Caco-2 (cell line): ENCODE data around the gene C19orf53. TPM values are rescaled to one million over a fixed set of nuclear protein-coding genes. Genes with fewer than 3 reads are reported as not detected.
"Not testable (repeated sequence)": the region's sequence is repeated elsewhere in the genome, so short reads cannot be mapped to it uniquely, and the experiment has no call there.

Experiments
- BruUV-seq: library from RNA; stranded (reverse); fragments of 400-500 nt; replicated peaks from 2 replicates; lab custom pipeline; 2021; lab: Mats Ljungman, UMichigan
- CTCF ChIA-PET: fragments of 300-600 bp; sonication (Branson Sonifier 250); formaldehyde crosslinking; loops from one replicate; lab custom pipeline; 2022; ENCODE audit warnings: antibody characterized with exemption; lab: Charles Lee
- POLR2A ChIA-PET: fragments of 300-600 bp; sonication (Branson Sonifier 250); formaldehyde crosslinking; loops from one replicate; lab custom pipeline; 2022; ENCODE audit warnings: antibody characterized with exemption; lab: Charles Lee
- DNase-seq, 2 experiments: peaks; one replicate each; pipeline versions ENCODE4 v3.0.0 to v3.0.0-alpha.2; 2020 to 2022
- H3K27me3 ChIP-seq: replicated peaks from 2 replicates; pipeline ENCODE4 v1.6.0; 2011; ENCODE audit warnings: low read length; ENCODE audit not compliant: control insufficient read depth, insufficient read depth
- H3K36me3 ChIP-seq: 2 replicates; pipeline ENCODE4 v1.5.1; 2011; ENCODE audit warnings: low read length; ENCODE audit not compliant: control insufficient read depth, insufficient read depth
- H3K4me1 ChIP-seq: fragments of 250-450 bp; sonication (Bioruptor Pico); 2 replicates; pipeline ENCODE4 v1.5.1; 2020; ENCODE audit warnings: mild to moderate bottlenecking
- H3K4me3 ChIP-seq: 2 replicates; pipeline ENCODE4 v1.5.1; 2011; ENCODE audit warnings: low read depth, mild to moderate bottlenecking, control low read depth, low read length
- H3K9me3 ChIP-seq: fragments of 250-450 bp; sonication (Bioruptor Pico); 2 replicates; pipeline ENCODE4 v1.5.1; 2020; ENCODE audit warnings: mild to moderate bottlenecking, moderate library complexity
- H3K27ac Mint-ChIP-seq: one replicate; pipeline ENCODE4 v1.8.0; 2022; ENCODE audit warnings: mixed read lengths; ENCODE audit not compliant: unreplicated experiment
- H3K27me3 Mint-ChIP-seq: one replicate; pipeline ENCODE4 v1.8.0; 2022; ENCODE audit warnings: mixed read lengths; ENCODE audit not compliant: insufficient read depth, unreplicated experiment
- H3K36me3 Mint-ChIP-seq: one replicate; pipeline ENCODE4 v1.8.0; 2022; ENCODE audit warnings: mild to moderate bottlenecking, mixed read lengths; ENCODE audit not compliant: insufficient read depth, unreplicated experiment
- H3K4me1 Mint-ChIP-seq: one replicate; pipeline ENCODE4 v1.8.0; 2022; ENCODE audit warnings: low read depth, mixed read lengths; ENCODE audit not compliant: unreplicated experiment
- H3K4me3 Mint-ChIP-seq: one replicate; pipeline ENCODE4 v1.8.0; 2022; ENCODE audit warnings: mild to moderate bottlenecking, moderate library complexity, mixed read lengths; ENCODE audit not compliant: unreplicated experiment
- H3K9me3 Mint-ChIP-seq: one replicate; pipeline ENCODE4 v1.8.0; 2022; ENCODE audit warnings: mixed read lengths; ENCODE audit not compliant: unreplicated experiment
- CTCF ChIP-seq, 2 experiments: fragments of 200-600 bp in 1 of 2; IDR thresholded peaks; 1 replicate in 1 of 2; 2 replicates in 1 of 2; pipeline versions ENCODE4 v1.5.1 to v1.8.0; 2011 to 2022; ENCODE audit warnings: antibody characterized with exemption in 1 of 2, control low read depth in 1 of 2, inconsistent platforms in 1 of 2, low read depth in 1 of 2, low read length in 1 of 2, mild to moderate bottlenecking in 1 of 2, moderate library complexity in 1 of 2; ENCODE audit not compliant: insufficient read depth in 1 of 2, severe bottlenecking in 1 of 2, unreplicated experiment in 1 of 2
- intact Hi-C: fragments of 100-400 bp; cut with micrococcal nuclease; formaldehyde crosslinking; loops from one replicate; pipeline ENCODE4 v1.10.0; 2022; ENCODE audit not compliant: unreplicated experiment
- total RNA-seq: library from RNA; stranded (reverse); gene quantifications from 2 replicates; pipeline ENCODE4 v1.2.3, GENCODE V29; 2022

Gene C19orf53
- total RNA-seq, 1 experiment from 2014 or later: 113 TPM

GRCh38 chr19:13784731-13785452, 10.6 kb downstream of the C19orf53 start:
- POLR2A ChIA-PET: no interaction called here
- intact Hi-C loops: loop anchor here (1.0 kb wide), 1 partner anchor 77 kb away; no protein-coding TSS in a partner anchor
- peak; percentile 76 to 78 for TF ChIP-seq CTCF (IDR thresholded peaks at IDR 0.05; ENCODE audit: insufficient read depth in 1 of 2, low read depth in 1 of 2, low read length in 1 of 2, severe bottlenecking in 1 of 2, unreplicated experiment in 1 of 2)
- Mint-ChIP-seq H3K4me1 (peaks cover 13% of the 10 kb centered on the region), H3K27me3 (no peaks in the 10 kb centered on the region), H3K27ac (peak overlapping the region; percentile 48), H3K9me3 (no peaks in the 10 kb centered on the region), H3K4me3 (no peak overlapping the region), H3K36me3 (peaks cover 5% of the 10 kb centered on the region)
- peak; percentile 64 to 75 for DNase-seq
- Histone ChIP-seq H3K4me1 (peaks cover 4% of the 10 kb centered on the region; the same call in 1 of the 2 replicates), H3K4me3 (no peak overlapping the region), H3K9me3 (no peaks in the 10 kb centered on the region), H3K36me3 (no peaks in the 10 kb centered on the region), H3K27me3 (no peaks in the 10 kb centered on the region)
- no TSS peak for BruUV-seq
- CTCF ChIA-PET: interaction anchor here (0.8 to 3.9 kb wide), 3 partner anchors 11 to 81 kb away, joined by 3 to 26 read pairs (median 3); partner anchors contain the start of gene ZSWIM4

DNA sequence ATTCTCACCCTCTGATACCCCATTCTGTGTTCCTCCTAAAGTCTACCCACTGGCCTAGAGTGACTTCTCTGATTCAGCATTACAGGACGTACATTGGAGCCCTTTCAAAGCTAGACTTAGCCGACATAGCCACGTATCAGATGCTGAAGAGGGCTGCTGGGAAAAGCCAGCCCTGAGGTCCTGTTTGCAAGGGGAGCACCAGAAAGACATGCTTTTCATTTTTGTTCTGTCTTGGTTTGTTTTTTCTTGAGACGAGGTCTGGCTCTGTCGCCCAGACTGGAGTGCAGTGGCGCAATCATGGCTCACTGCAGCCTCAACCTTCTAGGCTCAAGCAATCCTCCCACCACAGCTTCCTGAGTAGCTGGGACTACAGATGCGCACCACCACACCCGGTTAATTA, 14.7 kb downstream of the C19orf53 start:
- no peaks in the 10 kb centered on the region for H3K9me3 Mint-ChIP-seq
- no peak overlapping the region for H3K27ac Mint-ChIP-seq
- BruUV-seq: no TSS peak
- H3K4me1 Mint-ChIP-seq: peaks cover 7% of the 10 kb centered on the region
- no peaks in the 10 kb centered on the region for H3K9me3 ChIP-seq
- H3K4me1 ChIP-seq: peaks cover 4% of the 10 kb centered on the region; the same call in 1 of the 2 replicates
- no peaks in the 10 kb centered on the region for H3K27me3 ChIP-seq
- no peak for TF ChIP-seq CTCF (IDR thresholded peaks at IDR 0.05; ENCODE audit: insufficient read depth in 1 of 2, low read depth in 1 of 2, low read length in 1 of 2, severe bottlenecking in 1 of 2, unreplicated experiment in 1 of 2)
- H3K27me3 Mint-ChIP-seq: no peaks in the 10 kb centered on the region
- CTCF ChIA-PET: no interaction called here
- DNase-seq: no peak
- POLR2A ChIA-PET: no interaction called here
- no peaks in the 10 kb centered on the region for H3K36me3 ChIP-seq
- intact Hi-C loops: no loop called here
- H3K4me3 Mint-ChIP-seq: no peak overlapping the region
- H3K36me3 Mint-ChIP-seq: no peaks in the 10 kb centered on the region
- no peak overlapping the region for H3K4me3 ChIP-seq

DNA sequence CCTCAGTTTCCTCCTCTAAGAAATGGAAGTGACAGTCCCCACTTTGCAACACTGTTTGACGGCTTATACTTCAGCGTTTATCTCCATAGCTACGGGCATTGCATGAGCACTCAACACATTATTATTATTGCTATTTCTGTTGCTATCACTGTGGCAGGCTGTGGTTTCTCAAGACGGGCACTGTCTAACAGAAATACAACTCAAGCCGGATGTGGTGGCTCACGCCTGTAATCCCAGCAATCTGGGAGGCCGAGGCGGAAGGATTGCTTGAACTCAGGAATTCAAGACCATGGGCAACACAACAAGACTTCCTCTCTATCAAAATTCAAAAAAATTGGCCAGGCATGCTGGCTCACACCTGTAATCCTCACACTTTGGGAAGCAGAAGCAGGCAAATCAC, 16.1 kb downstream of the C19orf53 start:
- ChIA-PET POLR2A (no interaction called here), CTCF (no interaction called here)
- H3K4me3 Mint-ChIP-seq: no peak overlapping the region
- H3K4me3 ChIP-seq: no peak overlapping the region
- no peak for DNase-seq
- no peaks in the 10 kb centered on the region for H3K9me3 ChIP-seq
- H3K36me3 ChIP-seq: no peaks in the 10 kb centered on the region
- H3K4me1 Mint-ChIP-seq: peaks cover 2% of the 10 kb centered on the region
- no peaks in the 10 kb centered on the region for H3K9me3 Mint-ChIP-seq
- peaks cover 6% of the 10 kb centered on the region for H3K36me3 Mint-ChIP-seq
- TF ChIP-seq CTCF (IDR thresholded peaks at IDR 0.05; ENCODE audit: insufficient read depth in 1 of 2, low read depth in 1 of 2, low read length in 1 of 2, severe bottlenecking in 1 of 2, unreplicated experiment in 1 of 2): no peak
- H3K27ac Mint-ChIP-seq: no peak overlapping the region
- peaks cover 1% of the 10 kb centered on the region; the same call in 1 of the 2 replicates for H3K4me1 ChIP-seq
- no peaks in the 10 kb centered on the region for H3K27me3 ChIP-seq
- no TSS peak for BruUV-seq
- no peaks in the 10 kb centered on the region for H3K27me3 Mint-ChIP-seq
- intact Hi-C loops: loop anchor here (10.0 kb wide), 1 partner anchor 54 kb away; no protein-coding TSS in a partner anchor

- CTCF ChIA-PET: not testable (repeated sequence)
Measured at GRCh38 chr19:13793317-13793716, 19.1 kb downstream of the C19orf53 start.

More at GRCh38 chr19:13793317-13793716, 19.1 kb downstream of the C19orf53 start:
- not testable (repeated sequence) for H3K4me3 ChIP-seq, H3K9me3 ChIP-seq, H3K27ac Mint-ChIP-seq, H3K36me3 ChIP-seq, H3K4me1 Mint-ChIP-seq, H3K4me3 Mint-ChIP-seq, H3K9me3 Mint-ChIP-seq, BruUV-seq, DNase-seq, H3K27me3 ChIP-seq, H3K27me3 Mint-ChIP-seq, H3K4me1 ChIP-seq
- H3K36me3 Mint-ChIP-seq: peaks cover 12% of the 10 kb centered on the region
- intact Hi-C loops: loop anchor here (10.0 kb wide), 1 partner anchor 51 kb away; no protein-coding TSS in a partner anchor
- POLR2A ChIA-PET: interaction anchor here (0.6 kb wide), 1 partner anchor 66 kb away, joined by 3 read pairs; no protein-coding TSS in a partner anchor
